ENCODE data around the gene NOX3. TPM values are rescaled to one million over a fixed set of nuclear protein-coding genes. Genes with fewer than 3 reads are reported as not detected.

Gene NOX3
- total and polyA plus RNA-seq, 2 of the 8 experiments (the other 6 are each of a cell fraction or from before 2014, with no cell fraction given): not detected

- Histone ChIP-seq H2BK15ac (ENCODE audit: low read length) (no peak overlapping the region), H3K56ac (replicated peaks; ENCODE audit: insufficient read length, low read depth, low read length) (no peak overlapping the region), H2BK120ac (replicated peaks; ENCODE audit: low read depth, low read length) (no peak overlapping the region), H3K18ac (ENCODE audit: extremely low read depth, low read length) (no peak overlapping the region), H4K8ac (ENCODE audit: extremely low read depth, insufficient read depth, low read length) (no peak overlapping the region), H3K4me3 (ENCODE audit: extremely low read depth in 1 of 4, insufficient read depth in 2 of 4, low read depth in 3 of 4, low read length in 4 of 4) (no peak overlapping the region), H4K5ac (ENCODE audit: insufficient read length, low read depth, low read length) (no peak overlapping the region), H4K20me1 (replicated peaks in 1 of 2; ENCODE audit: control insufficient read depth in 1 of 2, insufficient read depth in 2 of 2, low read length in 2 of 2) (no peaks in the 10 kb centered on the region), H2BK20ac (ENCODE audit: low read length) (no peak overlapping the region), H3K27me3 (replicated peaks in 1 of 4; ENCODE audit: control insufficient read depth in 3 of 4, extremely low read depth in 1 of 4, insufficient read depth in 3 of 4, low read length in 3 of 4) (no peaks in the 10 kb centered on the region), H2AK5ac (ENCODE audit: low read depth, low read length) (no peak overlapping the region), H3K9ac (replicated peaks in 1 of 4; ENCODE audit: extremely low read depth in 1 of 4, low read depth in 3 of 4, low read length in 3 of 4) (peak overlapping the region in 1 of 4 experiments; percentile 37; a peak in 1 of 7 replicates), H4K91ac (replicated peaks; ENCODE audit: insufficient read length, low read length) (no peak overlapping the region), H2BK5ac (ENCODE audit: low read depth, low read length) (no peak overlapping the region), H3K27ac (ENCODE audit: low read depth, low read length) (no peak overlapping the region), H3K23me2 (ENCODE audit: low read depth, low read length) (no peaks in the 10 kb centered on the region), H2AFZ (ENCODE audit: low read length) (peak overlapping the region; percentile 65; the same call in 1 of the 2 replicates), H2BK12ac (ENCODE audit: low read depth, low read length) (no peak overlapping the region), H3K79me1 (ENCODE audit: low read depth, low read length) (no peaks in the 10 kb centered on the region), H3K14ac (ENCODE audit: insufficient read length) (no peak overlapping the region), H3K9me3 (ENCODE audit: insufficient read depth in 2 of 2, low read depth in 1 of 2, low read length in 1 of 2) (no peaks in the 10 kb centered on the region), H3K4ac (replicated peaks; ENCODE audit: insufficient read length, low read depth, low read length) (no peak overlapping the region), H3K79me2 (ENCODE audit: control insufficient read depth in 1 of 2, insufficient read depth in 2 of 2, low read length in 2 of 2) (no peaks in the 10 kb centered on the region), H3K4me1 (replicated peaks in 1 of 4; ENCODE audit: control insufficient read depth in 3 of 4, insufficient read depth in 4 of 4, low read length in 3 of 4) (peaks cover 0 to 2% (median 0%) of the 10 kb centered on the region in 4 experiments; a peak in 1 of 7 replicates), H3K23ac (ENCODE audit: insufficient read length) (no peak overlapping the region), H3K36me3 (ENCODE audit: control insufficient read depth in 2 of 4, insufficient read depth in 4 of 4, low read length in 3 of 4) (no peaks in the 10 kb centered on the region), H3K4me2 (ENCODE audit: insufficient read depth in 1 of 2, low read depth in 2 of 2, low read length in 2 of 2) (no peak overlapping the region)
- no peak for FAIRE-seq
- no peak for TF ChIP-seq SIN3A (conservative IDR thresholded peaks at IDR 0.05 in 1 of 2, IDR thresholded peaks at IDR 0.05 in 1 of 2; ENCODE audit: low read depth in 1 of 2, low read length in 2 of 2)
- TF ChIP-seq TAF1 (IDR thresholded peaks at IDR 0.05; ENCODE audit: low read depth, low read length): no peak
- no peak for TF ChIP-seq JUND (IDR thresholded peaks at IDR 0.05; ENCODE audit: low read length)
- TF ChIP-seq PHF8 (conservative IDR thresholded peaks at IDR 0.05; ENCODE audit: low read depth, low read length): no peak
- DNase-seq (ENCODE audit: low read depth in 1 of 2, low spot score in 2 of 2): no peak
- WGBS, 2 experiments (ENCODE audit: extremely low coverage in 1 of 2, insufficient coverage in 1 of 2, insufficient read length in 1 of 2, insufficient replicate concordance in 2 of 2, low coverage in 1 of 2, low lambda C conversion rate in 2 of 2, missing lambda C conversion rate in 1 of 2): 87% methylated on average over 5 of the region's 5 CpGs; no CpG with 5 or more reads in 1 of the 2 experiments
- POLR2A ChIA-PET (ENCODE audit: partially characterized antibody): no interaction called here
- CTCF ChIA-PET (ENCODE audit: partially characterized antibody): interaction anchor here (0.9 kb wide), 1 partner anchor 44 kb away, joined by 3 read pairs; no protein-coding TSS in a partner anchor
Observed at GRCh38 chr6:155371230-155371629, 84.4 kb downstream of the NOX3 start.
